Measurements from ENCODE around the gene SPNS3. TPM values are rescaled to one million over a fixed set of nuclear protein-coding genes. Genes with fewer than 3 reads are reported as not detected.

SPNS3 gene, protein sequence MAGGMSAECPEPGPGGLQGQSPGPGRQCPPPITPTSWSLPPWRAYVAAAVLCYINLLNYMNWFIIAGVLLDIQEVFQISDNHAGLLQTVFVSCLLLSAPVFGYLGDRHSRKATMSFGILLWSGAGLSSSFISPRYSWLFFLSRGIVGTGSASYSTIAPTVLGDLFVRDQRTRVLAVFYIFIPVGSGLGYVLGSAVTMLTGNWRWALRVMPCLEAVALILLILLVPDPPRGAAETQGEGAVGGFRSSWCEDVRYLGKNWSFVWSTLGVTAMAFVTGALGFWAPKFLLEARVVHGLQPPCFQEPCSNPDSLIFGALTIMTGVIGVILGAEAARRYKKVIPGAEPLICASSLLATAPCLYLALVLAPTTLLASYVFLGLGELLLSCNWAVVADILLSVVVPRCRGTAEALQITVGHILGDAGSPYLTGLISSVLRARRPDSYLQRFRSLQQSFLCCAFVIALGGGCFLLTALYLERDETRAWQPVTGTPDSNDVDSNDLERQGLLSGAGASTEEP
- total RNA-seq: 0.48 TPM

DNA sequence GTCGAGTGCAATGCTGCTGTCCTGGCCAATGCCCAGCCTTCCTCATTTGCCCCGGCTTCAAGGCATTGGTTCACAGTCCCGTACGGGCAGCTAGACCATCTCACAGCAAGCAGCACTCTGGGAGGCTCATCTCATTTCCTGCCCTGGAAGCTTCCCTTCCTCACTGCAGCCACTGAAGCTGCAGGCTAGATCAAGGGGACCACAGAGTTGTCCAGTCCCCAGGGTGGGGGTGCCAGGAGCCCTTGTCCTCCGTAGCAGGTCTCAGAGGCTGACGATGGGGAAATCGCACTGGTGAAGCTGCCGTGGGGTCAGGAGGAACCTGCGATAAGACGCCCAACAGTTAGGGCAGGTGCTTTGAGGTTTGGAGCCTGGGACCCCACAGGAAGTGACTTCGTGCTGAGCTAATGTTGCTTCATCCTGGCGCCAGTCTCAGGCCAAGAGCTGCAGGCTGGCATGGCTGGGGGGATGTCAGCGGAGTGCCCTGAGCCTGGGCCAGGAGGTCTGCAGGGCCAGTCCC, at the start of gene SPNS3:
SPNS3 (plus strand) TSS at position 426 of the 517 bp plus-strand sequence; CDS start at position 454, 28 bp downstream.
- peak; percentile 34 for ATAC-seq

DNA sequence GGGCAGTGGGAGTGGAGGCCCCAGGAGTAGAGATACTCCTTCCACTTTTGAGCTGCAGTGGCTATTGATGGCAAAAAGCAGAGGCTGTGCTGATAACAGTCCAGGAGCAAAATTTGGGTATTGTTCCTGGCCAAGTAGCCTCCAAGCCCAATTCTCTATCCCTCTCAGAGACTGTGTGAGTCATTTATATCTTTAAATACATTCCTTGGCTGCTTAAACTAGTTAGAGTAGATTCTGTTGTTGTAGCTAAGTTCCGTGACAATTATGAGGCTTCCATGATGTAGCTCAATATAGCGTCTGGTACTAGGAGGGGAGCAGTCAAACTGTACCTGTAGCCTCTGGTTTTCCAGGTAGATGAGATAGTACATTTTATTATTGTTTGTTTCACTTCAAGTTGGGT, 47.3 kb upstream of the SPNS3 start:
- peak; percentile 75 for ATAC-seq

DNA sequence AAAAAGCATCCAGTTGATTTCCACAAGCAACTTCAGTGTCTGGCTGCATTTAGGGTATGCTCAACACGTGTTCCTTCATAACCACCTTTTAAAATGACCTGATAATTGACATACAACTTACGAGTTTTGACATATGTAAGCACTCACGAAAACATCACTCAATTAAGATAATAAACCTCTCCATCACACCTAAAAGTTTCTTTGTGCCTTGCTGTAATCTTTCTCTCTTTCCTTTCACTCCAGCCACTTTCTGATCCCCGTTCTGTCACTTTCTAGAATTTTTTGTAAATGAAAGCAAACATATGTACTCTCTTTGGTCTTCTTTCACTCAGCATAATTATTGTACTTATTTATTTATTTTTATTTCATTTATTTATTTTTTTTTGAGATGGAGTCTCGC, 46.6 kb upstream of the SPNS3 start:
- no peak for ATAC-seq

DNA sequence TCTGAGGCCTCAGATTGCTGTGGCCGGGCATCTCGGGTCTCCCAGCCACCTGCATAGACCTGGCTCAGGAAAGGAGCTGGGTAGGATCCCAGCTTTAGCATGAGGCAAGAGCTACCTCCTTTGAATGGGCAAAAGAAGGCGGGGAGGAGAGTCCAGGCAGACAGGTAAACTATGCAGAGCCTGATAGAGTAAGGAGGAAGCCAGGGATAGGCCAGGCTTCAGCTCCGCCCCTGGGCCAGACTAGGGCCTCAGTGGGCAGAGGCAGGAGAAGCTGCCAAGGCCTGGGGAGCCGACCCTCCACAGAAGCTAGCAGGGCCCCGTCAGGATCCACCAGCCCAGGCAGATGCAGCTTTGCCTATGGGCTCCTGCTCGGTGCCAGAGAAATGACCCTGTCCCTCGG, 44.7 kb upstream of the SPNS3 start:
- peak; percentile 60 for ATAC-seq

DNA sequence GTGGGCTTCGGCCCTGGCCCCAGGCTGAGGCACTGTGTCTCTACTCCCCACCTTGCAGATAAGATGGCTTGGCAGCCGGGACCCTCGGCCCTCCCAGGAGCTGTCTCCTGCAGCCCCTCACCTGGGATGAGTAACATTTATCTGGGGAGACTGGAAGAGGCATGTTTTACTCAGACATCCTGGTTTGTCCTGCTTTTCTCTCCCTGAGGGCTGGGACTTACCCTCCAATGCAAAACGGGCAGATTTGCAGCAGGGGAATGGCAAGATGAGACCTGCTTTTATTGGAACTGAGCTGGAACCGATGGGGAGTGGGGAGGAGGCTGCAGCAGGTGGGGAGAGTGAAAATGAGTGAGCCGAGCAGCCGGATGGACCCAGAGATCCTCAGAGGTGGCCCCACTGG, 39.9 kb upstream of the SPNS3 start:
- ATAC-seq: peak; percentile 75

DNA sequence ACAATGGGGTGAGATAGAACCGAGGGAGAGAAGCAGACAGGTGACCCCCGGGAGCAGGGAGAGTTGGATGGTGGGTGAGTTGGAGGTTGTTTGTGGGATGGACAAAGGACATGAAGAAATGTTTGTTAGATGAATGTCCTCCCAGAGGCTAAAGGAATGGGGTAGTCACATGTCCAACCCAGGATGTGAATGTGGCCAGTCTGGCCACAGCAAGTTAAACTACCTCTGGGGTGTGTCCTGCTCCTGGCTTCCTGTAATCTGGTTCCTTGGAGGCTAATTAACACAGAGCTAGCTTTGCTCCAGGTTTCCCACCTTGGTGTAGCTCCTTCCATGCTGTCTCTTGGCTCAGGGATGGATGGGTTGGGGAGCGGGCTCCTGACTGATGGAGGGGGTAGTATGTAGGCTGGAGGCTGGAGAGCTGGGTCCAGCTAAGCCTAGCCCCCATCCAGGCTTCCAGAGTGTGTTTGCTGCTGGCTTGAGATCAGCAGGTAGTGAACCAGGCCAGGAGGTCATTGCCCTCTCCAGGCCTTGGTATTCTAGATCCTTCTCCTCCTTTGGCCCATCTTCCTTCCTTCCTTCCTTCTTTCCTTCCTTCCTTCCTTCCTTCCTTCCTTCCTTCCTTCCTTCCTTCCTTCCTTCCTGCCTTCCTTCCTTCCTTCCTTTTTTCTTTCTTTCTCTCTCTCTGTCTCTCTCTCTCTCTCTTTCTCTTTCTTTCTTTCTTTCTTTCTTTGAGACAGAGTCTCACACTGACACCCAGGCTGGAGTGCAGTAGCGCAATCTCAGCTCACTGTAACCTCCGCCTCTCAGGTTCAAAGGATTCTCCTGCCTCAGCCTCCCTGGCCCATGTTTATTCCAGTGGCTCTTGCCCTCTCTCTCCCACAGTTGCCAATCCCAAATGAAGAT, 39.3 kb upstream of the SPNS3 start:
- peak; percentile 85 for ATAC-seq

DNA sequence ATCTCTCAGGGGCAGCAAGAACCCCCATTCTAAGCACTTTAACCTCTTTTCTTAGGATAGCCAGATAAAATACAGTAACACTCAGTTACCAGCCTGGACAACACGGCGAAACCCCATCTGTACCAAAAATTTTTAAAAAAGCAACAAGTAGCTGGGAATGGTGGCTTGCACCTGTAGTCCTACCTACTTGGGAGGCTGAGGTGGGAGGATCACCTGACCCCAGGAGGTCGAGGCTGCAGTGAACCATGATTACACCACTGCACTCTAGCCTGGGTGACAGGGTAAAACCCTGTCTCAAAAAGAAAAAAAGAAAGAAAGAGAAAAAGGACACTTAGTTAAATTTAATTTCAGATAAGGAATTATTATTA, 38.6 kb upstream of the SPNS3 start:
- no peak for ATAC-seq

DNA sequence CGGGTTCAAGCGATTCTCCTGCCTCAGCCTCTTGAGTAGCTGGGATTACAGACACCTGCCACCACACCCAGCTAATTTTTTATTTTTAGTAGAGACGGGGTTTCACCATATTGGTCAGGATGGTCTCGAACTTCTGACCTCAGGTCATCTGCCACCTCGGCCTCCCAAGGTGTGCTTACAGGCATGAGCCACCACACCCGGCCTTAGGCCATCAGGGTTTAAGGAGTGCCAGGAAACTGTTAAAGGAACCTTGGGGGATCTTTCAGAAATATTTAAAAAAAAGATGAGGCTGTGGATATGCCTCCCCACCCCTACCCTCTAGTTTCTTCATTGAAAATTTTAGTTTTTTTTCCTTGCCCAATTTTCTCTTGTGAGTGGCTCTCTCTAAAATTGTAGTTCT, 35.9 kb upstream of the SPNS3 start:
- ATAC-seq: no peak

DNA sequence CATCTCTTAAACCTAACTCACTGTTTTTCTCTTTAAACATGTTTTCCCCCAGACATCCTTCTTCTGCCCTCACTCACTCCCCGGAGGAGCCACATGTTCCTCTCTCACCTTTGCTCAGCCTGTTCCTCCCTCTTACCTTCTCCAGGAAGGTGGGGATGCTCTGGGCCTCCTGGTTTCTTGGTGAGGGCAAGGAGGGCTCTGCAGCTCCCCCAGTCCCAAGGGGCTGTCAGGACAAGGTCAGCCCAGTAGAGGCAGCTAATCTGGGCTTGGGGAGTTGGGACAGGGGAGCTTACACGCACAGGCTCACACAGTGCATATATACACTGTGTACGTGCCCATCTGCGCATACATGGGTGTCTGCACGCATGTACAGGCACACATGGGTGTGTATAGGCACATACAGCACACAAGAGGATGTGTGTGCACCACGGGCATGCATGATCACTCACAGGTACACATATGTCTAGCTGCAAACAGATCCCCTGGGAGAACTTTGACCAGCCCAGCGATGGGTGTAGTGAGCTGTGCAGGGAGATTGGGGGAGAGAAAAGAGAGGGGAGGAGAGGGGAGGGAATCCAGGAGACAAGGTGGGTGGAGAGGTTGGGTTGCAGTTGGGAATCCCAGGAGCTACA, 28.6 kb upstream of the SPNS3 start:
- ATAC-seq: no peak

DNA sequence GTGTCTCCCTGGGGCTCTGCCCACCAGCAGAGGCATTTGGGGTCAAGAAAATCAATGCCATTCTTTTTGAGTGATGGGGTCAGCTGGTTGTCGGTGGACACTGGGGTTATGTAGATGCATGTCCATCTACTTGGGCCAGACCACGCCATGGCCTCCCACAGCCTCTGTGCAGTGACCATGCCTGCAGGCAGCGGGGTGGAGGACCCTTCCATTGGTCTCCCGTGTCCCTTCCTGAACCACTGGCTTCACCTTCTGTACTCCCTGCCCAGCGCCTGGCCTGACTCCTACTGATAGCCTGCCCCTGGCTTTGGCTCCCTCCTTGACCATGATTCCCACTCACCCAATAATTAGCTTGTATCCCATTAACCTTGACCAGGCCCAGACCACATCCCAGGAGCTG, 28.0 kb upstream of the SPNS3 start:
- ATAC-seq: no peak

DNA sequence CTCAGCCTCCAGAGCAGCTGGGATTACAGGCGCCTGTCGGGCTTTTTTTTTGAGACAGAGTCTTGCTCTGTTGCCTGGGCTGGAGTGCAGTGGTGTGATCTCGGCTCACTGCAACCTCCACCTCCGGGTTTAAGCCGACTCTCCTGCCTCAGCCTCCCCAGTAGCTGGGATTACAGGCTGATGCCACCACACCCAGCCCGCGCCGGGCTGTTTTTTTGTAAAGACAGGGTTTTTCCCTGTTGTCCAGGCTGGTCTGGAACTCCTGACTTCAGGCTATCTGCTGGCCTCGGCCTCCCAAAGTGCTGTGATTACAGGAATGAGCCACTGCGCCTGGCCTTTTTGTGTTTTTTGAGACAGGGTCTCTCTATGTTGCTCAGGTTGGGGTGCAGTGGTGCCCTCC, 27.4 kb upstream of the SPNS3 start:
- ATAC-seq: no peak

DNA sequence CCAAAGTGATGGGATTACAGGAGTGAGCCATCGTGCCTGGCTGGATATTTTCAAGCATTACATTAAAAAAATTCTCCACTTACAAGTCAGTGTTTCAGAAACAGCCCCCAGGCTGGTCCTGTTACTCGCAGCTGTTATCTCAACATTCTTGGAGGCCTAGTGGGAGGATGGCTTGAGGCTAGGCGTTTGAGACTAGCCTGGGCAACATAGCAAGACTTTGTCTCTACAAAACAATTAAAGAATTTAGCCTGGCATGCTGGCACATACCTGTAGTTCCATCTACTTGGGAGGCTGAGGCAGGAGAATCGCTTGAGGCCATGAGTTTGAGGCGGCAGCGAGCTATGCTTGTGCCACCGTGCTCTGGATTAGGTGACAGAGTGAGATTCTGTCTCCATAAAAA, 26.5 kb upstream of the SPNS3 start:
- peak; percentile 11 for ATAC-seq

DNA sequence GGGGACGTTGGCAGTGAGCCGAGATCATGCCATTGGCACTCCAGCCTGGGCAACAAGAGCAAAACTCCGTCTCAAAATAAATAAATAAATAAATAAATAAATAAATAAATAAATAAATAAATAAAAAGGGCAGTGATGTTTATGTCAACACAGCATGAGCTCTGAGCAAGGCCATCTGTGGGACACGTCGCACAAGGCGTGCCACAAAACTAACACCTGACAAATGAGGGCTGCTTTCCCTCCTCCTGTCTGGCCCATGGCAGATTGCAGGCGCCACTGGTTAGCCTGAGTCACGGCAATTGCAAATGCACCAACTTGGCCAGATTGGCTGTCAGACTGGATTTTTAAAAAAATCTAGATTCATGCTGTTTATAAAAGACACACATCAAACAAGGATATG, 25.9 kb upstream of the SPNS3 start:
- ATAC-seq: peak; percentile 96

DNA sequence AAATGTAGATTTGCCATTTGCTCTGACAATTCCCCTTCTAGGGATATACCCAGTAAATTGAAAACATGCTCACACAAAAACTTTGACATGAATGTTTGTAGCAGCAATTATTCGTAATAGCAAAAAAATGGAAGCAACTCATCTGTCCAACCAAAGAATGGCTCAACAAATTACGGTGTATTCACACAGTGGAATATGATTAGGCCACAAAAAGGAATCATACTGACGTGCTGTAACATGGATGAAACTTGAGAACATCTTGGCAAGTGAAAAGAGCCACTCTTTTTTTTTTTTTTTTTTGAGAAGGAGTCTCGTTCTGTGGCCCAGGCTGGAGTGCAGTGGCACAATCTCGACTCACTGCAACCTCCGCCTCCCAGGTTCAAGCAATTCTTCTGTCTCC, 24.1 kb upstream of the SPNS3 start:
- no peak for ATAC-seq

DNA sequence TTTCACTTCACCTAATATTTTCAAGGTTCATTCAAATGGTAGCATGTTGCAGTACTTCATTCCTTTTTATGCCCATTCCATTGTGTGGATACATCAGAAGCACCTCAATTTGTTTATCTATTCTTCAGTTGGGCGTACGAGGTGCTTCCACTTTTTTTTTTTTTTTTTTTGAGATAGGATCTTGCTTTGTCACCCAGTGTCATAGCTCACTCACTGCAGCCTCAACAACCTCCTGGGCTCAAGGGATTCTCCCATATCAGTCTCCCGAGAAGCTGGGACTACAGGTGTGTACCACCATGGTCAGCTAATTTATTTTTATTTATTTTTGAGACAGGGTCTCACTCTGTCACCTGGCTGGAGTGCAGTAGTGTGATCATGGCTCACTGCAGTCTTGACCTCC, 22.5 kb upstream of the SPNS3 start:
- no peak for ATAC-seq

DNA sequence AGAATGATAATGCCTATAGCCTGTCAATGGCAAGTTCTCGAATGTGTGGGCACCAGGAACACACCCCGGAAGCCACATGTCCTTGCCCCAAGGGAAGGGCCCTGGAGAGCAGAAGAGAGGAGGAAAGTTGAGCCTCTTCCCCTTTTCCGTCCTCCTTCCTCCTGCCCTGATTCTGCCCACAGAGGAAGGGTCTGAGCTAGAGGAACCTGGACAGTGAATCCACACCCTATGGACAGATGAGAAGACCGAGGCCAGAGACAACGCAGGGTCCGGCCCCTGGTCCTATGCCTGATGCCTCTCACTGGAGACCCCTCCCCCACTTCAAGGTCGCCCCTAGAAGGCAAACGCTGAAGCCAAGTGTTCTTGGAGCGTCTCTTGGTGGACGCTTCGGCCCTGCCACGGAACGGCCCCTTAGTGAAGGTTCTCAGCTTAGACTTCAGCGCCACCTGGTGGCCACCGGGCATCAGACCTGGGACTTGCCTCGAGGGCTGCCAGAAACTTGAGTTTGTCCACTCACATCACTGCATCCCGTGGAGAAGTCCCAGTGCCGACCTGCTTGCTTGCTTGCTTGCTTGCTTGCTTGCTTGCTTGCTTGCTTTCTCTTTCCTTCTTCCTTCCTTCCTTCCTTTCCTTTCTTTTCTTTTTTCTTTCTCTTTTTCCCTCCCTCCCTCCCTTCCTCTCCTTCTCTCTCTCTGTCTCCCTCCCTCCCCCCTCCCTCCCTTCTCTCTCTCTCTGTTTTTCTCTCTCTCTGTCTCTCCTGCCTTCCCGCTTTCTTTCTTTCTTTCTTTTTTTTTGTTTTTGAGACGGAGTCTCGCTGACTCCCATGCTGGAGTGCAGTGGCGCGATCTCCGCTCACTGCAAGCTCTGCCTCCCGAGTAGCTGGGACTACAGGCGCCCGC, 20.6 kb upstream of the SPNS3 start:
- peak; percentile 91 for ATAC-seq

DNA sequence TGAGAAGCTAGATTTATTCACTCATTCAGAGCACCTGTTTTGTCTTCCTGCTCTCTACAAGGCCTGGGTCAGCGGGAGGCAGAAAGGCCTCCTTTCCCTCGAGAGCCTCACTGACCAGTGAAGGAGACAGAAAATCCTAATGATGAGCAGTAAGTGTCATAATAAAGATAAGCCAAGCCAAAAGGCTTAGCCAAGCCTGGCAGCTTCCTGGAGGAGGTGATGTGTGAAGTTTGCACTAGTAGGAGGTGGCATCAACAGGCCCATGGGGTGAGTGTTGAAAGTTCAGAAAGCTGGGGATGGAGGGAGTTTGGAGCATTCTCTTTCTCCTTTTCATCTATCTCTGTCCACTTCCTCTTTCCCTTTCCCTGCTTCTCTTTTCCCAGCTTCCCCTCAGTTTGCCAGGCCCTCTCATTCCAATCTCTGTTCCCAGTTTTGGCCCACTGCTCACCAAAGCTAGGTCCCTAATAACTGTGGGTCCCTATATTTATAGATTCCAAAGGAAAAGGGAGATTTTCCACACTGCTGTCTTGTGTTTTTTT, 16.5 kb upstream of the SPNS3 start:
- no peak for ATAC-seq

DNA sequence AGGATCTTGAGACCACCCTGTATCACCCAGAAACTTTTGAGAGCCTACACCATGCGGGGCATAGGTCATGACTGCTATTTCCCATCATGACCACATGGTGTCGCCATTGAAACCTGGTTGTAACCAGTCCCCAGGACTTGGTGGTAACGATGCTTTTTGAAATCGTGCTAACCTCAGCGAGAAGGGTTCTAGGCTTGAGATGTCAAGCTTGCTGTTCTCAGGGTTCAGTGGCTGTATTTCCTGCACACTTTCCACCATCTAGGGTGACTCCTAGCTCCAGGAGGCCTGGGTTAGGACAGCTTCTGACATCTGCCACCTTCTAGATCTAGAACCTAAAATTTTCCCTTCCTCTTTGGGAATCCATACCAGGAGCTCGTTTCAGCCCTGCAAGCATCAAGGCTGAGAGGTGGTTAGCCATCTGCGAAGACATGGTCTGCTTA, 13.0 kb upstream of the SPNS3 start:
- peak; percentile 87 for ATAC-seq

DNA sequence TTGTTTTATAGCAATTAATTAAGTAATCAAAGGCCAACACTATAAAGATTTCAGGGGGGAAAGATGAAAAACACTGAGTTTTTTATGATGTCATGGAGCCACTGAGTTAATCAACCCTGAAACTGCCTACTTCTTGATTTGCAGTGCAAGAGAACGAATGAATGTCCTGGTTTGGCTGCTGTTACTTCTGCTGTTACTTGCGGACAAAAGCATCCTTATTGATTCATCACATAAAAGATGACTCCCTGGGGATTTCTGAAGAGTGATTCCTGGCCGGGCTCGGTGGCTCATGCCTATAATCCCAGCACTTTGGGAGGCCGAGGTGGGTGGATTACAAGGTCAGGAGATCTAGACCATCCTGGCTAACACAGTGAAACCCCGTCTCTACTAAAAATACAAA, 10.9 kb upstream of the SPNS3 start:
- ATAC-seq: no peak

DNA sequence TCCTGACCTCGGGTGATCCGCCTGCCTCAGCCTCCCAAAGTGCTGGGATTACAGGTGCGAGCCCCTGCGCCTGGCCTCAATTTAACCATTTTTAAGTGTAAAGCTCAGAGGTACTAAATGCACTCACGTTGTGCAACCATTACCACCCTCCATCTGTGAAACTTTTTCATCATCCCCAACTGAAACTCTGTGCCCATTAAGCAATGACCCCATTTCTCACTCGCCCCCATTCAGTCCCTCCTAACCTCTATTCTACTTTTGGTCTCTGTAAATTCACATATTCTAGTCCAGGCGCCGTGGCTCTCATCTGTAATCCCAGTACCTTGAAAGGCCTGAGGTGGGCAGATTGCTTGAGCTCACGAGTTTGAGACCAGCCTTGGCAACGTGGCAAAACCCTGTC, 8.3 kb upstream of the SPNS3 start:
- ATAC-seq: no peak

DNA sequence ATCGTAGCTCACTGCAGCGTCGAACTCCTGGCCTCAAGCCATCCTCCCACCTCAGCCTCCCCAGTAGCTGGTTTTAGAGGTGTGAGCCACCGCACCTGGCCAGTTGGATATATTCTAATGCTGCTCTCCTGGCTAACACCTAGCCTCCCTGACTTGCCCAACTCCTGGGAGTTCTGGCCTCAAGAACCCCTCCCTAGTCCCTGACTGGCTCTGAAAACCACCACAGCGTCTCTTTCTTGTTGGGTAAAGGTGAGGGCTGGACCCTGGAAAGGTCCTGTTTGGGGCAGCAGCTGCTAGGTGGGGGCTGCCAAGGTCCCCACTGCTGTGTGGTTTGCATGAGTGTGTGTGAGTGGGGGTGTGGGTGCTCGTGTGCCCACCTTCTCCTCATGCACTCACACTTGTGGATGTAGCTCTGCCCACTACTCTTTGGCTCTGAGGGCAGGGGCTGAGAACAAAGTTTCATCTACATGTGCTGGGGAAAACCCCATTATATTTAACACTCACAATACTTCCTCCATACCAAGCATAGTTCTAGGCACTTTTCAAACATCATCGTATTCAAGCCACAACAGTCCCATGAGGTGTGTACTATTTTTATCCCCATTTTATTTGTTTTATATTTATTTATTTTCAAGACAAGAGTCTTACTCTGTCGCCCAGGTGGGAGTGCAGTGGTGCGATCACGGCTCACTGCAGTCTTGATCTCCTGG, 7.1 kb upstream of the SPNS3 start:
- ATAC-seq: peak; percentile 34
